GM19397 (cell line): ENCODE data around the gene WDR48.

Source experiments
- ATAC-seq: cut with Tn5 transposase; IDR thresholded peaks from one replicate; pipeline ENCODE4 v1.9.1; 2021; ENCODE audit warnings: mild to moderate bottlenecking, moderate library complexity; ENCODE audit not compliant: unreplicated experiment

Gene WDR48

DNA sequence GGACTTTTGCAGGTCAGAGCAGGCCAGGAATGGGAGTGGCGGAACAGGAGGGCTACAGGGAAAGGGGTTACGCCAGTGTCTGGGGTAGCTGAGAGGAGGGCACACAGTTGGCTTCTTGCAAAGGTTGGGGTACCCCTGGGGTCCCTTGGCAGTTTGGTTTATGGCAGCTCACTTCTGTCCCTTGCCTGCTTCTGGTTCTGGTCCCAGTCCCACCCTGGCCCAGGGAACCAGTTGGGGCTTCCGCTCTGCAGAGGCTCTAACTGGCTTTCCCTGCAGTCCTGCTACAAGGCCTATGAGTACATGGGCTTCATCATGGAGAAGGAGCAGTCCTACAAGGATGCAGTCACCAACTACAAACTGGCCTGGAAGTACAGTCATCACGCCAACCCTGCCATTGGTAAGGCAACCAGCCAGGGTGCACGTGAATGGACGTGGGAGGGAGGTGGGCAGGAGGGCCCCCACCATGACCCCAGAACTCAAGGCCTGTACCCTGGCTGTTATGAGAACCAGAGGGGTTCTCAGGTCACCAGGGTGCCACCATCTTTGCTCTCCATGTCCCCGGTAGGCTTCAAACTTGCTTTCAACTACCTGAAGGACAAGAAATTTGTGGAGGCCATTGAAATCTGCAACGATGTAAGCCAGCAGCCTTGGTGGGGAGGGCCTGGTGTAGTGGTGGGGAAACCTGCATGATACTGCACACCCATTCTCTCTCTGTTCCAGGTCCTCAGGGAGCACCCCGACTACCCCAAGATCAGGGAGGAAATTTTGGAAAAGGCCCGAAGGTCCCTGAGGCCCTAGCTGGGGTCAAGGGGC, 86.4 kb downstream of the WDR48 start:
- ATAC-seq, result no peak

DNA sequence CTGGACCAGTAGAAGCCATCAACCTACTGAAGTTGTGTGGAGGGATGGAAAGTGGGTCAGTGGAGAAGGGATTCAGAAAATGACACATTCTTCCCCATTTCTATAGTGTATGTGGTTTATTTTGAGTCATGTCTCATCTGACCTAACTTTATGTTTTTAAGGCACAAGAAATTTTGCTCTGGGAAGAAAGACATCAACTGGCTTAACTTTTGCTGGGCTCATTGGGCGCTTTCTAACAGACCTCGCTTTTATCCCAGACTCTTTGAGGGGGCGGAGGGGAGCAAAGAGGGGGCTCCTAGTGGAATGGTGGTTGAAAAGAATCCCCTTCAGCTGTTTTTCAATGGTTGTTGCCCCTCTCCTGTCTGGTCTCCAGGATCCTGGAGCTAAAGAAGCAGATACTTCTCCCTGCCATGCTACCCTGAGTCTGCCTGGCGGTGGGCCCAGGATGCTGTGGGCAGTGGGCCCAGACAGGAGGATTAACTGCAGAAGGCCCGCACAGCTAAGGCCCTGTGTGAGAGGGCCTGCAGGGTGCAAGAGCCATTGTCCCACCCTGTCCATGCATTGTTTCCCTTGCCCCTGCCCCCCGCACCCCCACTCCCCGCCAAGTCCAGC, 87.1 kb downstream of the WDR48 start:
- no peak for ATAC-seq

DNA sequence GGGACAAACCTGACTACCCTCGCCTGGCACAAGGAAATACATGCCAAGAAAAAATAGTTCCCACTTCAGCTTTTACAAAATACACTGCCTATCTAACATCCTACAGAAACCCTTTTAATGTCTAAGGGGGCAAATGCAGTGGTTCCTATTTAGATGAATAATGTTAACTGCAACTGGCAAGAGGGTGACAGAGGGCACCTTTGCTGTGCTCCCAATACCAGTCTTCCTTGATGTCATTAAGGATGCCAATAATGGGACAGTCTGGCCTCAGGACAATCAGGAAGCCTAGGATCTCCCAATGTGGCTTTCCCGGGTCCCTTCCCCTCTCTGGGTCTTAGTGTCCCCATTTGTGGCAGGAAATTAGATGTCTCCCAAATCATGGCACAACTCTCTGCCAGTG, 87.6 kb downstream of the WDR48 start:
- ATAC-seq, result no peak

DNA sequence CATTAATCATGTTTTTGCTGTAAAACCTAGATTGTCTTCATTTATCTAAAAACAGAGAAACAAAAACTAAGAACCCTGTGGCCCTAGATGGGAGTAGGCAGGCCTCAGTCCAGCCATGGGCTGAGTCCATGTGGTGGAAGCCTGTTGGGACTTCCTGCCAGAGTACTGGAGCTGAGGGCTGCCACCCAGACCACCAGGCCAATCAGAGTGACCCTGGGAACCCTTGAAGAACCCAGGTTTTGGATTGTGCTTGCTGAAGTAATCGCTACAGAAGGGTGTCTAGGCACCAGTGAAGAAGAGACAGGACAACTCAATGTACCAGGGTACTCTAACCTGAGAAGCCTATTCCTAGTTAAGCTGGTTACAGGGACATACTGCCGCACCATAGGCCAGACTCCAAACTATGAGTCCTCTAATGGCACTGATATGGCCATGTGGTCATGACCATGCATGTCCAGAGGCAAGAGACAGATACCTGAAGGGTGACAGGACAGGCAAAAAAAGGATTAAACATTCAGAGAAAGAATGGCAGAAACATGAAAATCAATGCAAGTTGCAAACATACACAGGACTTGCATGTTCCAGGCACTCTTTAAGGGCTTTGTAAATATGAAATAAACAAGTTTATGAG, 88.6 kb downstream of the WDR48 start:
- no peak for ATAC-seq

DNA sequence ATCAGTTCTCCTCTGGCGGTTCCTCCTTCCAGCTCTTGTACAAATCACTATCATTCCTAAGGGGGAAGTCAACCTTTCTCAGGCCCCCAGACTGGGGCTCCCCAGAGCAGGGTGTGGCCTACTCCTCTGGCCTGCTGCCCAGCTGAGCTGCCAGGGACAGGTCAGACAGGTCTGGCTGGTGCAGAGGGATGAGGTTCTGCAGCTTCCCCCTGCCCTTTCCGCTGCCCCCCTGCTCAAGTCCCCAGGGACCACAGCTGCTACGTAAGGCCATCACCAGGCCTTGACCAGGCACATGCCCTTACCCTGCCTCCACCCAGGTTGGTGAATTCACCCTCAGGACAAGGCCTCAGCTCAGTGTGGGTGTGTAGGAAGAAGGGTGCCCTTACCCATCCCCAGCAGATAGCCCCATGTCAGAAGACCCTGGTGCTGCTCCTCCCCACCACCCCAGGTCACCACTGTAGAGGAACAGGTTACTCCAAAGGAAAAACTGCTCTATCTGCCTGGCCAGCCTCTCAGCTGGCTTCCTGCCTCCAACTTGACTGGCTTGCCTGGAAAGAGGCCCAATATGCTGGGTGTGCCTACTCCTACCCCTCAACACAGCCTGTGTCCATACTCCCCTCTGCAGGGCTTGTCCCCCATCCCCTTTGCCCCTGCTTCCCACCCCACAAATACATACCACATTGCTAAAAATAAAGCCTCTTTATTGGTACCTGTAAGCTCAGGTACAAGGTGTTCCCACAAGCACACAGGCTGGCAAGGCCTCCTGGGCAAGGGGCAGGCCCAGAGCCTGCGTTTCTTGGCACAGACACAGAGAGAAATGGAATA, 89.6 kb downstream of the WDR48 start:
- no peak for ATAC-seq

DNA sequence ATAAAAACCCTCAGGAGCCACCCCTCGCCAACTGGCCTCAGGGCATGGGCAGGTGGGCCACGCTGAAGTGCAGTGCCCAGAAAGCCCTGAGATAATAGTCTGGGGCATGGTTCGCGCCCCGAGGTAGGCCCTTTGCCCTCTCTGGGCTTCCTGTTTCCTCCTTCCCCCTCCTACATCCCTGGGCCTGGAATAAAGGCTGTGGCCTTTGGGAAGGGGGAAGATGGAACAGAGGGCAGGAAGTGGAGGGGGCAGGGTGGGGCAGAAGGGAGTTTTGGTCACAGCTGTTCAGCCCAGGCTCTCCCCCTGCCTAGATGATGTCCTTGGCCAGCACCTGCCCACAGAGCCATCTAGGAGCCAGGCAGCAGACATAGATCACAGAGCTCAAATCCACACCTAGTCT, 90.3 kb downstream of the WDR48 start:
- no peak for ATAC-seq

DNA sequence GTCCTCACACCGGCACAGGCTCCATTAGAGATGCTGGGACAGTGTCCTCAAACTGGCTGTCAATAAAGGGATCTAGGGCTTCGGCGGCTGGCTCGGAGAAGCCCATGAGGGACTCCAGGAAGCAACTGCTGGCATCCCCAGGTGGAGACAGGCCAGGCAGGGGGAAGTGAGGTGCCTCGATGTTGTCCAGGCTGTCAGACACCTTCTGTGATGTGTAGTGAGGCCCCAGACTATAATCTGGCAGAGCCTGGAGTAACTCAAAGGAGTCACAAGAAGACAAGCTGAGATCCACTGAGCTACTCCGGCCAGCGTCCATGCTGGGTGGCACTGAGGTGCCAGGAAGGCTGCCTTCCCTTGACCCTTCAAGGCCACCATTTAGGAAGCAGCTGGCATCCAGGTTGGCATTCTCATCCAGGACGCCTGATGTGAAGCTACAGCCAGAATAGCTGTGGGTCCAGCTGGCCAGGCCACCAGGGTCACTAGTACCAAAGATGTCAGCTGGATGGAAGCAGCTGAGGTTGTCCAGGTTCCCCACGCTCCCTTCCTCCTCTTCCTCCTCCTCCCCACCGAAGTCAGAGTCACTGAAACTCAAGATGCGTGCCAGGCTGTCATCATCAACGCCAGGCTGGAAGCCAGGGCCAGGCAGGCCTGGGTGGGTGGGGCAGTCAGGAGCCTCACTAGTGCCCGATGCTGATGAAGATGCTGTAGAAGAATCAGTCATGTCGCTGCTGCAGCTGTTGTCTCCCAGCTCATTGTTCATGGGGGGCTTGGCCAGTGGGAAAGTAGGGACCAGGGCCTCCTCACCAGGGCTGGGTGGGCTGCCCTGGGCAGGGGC, 91.5 kb downstream of the WDR48 start:
- ATAC-seq, result no peak

DNA sequence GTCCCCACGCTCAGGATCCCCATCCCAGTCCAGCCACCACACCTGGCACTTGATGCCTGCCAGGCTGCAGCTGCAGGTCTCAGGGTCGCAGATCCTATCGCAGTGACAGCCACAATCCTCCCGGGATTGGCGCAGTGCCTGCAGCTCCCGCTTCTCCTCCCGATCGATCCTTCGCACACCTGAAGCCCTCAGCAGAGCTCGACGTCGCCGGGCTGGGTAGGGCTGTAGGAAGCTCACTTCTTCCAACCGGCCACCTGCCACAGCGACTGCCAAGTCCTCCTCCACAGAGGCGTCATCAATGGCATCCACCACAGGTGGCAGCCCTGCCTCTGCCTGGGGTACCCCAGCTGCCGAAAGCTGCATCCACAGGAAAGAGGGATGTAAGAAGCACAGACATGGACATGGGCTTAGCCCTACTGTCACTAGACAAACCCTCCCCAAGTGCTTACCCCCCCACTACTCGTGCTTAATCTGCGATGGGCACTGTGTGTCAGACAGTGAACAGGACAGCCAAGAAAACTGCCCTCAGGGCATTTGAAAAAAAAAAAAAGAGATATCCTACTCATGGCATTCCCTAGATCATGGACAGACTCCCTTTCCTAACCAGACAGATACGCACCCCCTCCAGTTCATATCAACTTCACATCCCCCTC, 92.4 kb downstream of the WDR48 start:
- ATAC-seq, result no peak

DNA sequence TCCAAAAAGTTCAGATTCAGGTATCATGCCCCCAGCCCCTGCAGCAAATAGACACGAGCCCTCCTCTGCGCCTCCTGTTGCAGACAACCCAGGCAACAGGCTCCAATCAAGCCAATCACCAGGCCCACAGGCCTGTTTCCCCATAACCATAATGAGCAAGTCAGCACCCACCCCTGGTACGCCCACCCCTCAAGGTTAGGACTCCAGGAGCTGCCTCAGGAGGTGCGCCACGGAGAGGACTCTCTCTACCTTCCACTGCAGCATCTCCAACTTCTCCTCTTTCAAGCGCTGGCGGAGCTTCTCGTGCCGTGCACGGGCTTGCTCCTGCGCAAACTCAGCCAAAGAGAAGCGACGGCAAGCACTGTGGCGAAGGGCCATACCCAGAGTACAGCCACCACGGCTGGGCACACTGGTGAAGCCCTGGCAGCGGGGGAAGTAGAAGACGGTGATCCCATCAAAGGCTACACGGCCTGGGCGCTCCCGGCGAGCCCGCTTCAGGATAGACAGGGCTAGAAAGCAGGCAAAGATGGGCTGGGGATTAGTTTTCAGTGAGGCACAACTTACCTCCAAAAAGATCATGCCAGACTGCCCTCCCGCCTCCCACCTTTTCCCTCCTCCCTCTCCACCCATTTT, 93.0 kb downstream of the WDR48 start:
- no peak for ATAC-seq

DNA sequence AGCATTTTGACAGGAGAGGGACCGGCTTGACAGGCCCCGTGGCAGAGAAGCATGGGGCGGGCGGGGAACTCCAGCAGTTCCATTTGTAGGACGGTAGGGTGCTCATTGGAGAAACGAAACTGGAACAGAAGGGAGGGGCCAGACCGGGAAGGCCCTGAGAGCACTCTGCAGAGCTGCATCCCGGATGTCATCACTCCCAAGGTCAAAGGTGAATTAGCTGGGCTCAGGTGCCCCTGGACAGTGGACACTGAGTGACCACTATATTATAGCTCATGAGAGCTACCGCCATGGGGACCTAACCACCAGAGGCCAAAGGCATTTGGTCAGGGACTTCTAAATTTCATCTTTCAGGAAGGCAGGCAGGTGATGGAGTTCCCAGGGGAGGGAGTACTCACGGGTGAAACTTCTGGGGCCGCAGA, 94.3 kb downstream of the WDR48 start:
- ATAC-seq, result no peak
